Activated T-helper 1 cell treated with Interleukin-2 at 50 U/mL for 16 hours (primary cell): ENCODE data around the gene CEP104.

Source experiments
- DNase-seq: peaks from one replicate; pipeline ENCODE4 v3.0.0-alpha.2; 2020; ENCODE audit warnings: low read depth

Gene CEP104

DNA sequence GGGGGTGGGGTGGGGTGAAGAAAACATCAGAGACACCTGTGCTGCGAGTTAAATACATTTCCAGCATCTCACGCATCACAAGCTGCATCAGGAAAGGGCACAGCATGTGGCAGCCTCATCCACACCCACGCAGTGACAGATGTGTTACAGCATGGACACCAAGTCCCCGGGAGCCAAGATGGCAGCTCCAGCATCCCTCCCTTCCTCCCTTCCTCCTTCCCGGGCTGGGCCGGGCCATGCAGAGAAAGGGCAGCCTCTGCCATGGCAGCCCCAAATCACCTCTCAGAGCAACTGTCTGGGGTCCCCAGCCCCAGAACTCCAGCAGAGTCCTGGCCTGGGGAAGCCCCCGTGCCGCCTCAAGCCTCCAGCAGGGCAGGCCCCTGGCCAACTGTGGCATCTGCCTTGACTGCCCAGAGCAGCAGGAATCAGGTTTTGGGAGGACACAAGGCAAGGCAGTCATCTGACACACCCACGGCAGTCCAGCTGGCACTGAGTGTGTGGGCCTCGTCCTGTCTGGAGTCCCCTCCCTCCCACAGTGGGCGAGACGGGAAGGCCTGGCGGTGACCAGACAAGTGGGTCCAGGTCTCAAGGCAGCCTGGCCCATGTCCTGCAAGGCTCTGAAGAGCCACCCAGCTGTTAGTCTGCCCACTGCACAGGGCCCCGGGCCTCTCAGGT, 78.3 kb downstream of the CEP104 start:
- no peak for DNase-seq

DNA sequence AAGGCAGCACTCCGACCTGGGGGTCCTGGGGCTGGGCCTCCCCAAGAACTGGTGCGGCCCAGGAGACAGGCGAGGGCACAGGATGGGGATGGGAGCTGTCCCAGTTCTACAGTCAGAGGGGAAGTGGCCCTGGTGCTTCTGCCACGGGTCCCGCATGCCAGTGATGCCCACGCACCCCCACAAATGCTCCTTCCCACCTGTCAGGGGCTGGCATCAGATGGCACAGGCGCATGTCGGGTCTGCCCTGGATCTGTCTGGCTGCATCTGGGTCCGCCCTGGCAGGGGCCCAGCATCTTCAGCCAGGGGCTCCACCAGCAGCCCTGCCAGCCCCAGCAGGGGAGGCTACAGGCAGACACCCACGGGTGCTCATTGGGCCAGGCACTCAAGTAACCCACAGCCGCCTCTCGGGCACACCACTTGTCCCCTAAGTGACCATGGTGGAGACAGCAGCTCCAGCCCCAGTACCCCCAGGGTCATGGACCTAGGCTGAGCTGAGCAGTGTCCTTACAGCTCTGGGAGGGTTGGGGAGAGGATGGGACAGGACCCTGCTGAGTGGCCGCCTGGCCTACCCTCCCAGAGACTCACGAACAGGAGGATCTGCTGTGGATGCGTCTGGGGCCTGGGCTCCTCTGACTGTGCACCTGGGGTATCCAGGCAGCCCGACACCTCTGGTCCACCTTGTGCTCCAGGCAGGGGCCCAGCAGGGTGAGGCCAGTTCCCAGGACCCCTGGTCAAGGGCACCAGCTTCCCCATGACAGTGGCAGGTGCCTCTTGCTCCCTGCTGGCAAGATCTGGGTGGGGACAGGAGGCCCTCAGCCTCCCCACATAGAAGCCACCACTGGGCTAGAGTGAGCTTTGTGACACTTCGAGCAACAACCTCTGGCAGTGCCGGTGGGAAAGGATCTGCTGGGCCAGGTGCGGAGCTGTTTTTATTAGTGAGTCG, 79.1 kb downstream of the CEP104 start:
- DNase-seq: no peak

DNA sequence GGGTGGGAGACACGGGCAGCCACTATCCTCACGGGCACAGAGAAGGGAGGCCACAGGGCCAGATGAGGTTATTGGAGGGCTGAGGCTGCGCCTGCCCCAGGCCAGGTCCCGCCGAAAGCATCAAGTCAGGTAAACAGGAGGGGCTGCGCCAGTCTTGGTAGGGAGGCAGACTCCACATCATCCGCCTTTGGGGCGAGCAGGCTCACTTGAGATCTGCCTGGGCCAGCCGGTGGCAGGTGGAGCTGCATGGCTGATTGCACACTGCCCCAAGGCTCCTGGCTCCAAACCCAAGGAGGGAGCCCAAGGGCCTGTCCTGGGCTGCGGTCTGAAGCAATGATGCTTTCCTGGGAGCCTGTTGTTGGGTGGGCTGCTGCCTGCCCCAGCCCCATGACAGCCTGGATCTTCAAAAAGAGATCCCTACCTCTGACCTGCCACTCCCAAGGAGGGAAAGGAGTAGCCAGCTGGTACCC, 79.9 kb downstream of the CEP104 start:
- DNase-seq: no peak

DNA sequence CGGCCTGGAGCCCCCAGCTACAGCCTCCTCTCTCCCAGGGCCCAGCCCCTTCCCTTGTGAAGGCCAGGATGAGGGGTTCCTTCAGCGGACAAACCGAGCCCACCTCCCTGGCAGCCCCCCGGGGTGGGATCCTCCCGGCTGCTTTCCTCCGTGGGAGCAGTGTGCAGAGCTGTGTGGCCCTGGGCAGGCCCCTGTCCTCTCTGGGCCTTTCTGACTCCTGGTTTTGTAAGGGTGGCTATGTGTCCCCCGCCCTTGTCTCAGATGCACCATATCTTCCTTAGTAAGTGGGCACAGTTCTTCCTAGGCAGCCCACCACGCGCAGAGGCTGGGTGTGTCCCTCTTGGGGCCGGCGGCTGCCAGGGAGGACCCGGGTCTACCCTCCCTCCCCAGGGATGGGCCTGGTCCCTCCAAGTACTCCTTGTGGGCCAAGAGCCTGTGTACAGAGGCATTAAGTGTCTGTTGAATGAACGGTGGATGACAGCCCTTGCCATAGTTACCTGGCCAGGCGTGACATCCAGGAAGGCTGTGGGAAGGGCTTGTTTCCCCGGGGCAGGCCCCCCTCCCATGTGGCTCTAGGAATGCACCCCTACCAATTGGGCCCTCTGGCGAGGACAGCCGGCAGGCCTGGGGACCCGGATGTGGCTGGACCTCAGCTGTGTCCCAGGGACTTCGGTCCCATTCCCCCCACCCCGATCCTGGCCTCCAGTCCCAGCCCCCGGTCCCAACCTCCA, 80.6 kb downstream of the CEP104 start:
- no peak for DNase-seq

DNA sequence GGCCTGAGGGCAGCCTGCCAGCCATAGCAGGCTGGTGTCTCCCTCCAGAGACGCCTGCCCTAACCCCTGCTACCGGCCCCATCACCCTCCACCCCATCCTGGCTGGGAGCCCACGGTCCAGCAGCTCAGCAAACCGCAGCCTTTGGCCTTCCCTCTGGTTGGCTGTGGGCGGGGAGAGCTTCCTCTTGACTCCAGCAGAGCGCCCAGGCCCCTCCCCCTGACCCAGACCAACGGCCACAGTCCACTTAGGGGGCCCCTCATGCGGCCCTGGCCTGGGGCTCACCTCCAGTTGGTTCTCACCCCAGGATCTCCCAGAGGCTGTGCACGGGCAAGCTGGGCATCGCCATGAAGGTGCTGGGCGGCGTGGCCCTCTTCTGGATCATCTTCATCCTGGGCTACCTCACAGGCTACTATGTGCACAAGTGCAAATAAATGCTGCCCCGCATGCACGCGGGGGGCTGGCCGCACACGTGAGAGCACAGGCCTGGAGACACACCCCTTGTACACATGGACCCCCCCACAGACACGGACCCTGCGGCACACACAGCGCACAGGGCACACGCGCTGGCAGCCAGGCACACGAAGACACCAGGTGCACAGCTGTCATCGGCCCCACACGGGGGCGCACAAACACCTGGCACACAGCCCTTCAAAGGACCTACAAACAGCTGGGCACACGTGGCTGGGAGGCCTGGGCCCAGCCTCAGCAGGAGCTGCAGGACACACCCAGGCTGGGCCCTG, 81.4 kb downstream of the CEP104 start:
- peak; percentile 32 for DNase-seq

DNA sequence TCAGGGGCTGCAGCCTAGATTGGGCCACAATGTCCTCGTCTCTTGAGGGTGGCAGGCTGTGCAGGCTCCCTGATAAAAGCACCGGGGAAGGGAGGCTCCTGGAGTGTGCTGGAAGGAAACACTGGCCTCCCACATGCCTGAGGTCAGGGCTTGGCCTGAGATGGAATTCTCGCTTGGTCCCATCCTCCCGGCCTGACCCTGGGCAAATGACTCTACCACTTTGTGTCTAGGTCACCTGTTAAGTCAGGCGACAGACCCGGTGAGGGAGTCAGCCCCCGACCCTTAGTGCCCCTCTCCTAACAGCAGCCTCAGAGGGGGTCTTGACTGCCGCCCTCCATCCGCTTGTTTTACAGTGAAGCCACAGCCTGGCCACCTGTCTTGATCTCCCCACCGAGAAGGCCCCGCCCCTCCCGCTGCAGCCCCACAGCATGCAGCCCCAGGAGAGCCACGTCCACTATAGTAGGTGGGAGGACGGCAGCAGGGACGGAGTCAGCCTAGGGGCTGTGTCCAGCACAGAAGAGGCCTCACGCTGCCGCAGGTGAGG, 82.0 kb downstream of the CEP104 start:
- DNase-seq: no peak

DNA sequence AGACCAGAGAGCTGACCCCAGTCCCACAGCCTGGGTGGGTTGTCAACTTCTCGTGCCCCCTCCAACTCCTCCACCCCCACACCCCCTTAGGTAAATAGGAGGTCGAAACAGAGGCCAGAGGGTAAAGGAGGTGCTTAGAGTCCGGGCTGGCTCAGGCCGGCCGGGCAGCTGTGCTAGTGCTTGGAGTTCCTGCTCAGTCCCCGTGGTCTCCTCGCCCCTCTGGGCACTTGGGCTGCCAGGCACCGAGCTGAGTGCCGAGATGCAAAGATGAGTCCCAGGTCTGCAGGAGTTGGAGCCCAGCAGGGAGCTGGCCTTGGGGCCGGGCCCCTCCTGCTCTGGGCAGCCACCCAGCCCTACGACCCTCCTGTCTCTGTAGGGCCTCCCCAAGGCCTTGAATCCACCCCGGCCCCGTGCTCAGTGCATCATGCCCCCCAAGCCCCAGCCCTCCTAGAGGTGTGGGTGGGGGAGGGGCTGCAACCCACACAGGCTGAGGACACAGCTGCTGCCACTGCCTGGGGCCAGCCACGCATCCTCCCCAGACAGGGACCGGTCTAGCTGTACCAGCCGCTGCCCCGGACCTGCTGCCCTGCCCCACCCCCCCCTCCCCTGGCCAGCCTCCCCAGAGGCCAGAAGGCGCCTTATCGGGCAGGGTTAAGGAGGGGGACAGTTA, 82.6 kb downstream of the CEP104 start:
- no peak for DNase-seq

DNA sequence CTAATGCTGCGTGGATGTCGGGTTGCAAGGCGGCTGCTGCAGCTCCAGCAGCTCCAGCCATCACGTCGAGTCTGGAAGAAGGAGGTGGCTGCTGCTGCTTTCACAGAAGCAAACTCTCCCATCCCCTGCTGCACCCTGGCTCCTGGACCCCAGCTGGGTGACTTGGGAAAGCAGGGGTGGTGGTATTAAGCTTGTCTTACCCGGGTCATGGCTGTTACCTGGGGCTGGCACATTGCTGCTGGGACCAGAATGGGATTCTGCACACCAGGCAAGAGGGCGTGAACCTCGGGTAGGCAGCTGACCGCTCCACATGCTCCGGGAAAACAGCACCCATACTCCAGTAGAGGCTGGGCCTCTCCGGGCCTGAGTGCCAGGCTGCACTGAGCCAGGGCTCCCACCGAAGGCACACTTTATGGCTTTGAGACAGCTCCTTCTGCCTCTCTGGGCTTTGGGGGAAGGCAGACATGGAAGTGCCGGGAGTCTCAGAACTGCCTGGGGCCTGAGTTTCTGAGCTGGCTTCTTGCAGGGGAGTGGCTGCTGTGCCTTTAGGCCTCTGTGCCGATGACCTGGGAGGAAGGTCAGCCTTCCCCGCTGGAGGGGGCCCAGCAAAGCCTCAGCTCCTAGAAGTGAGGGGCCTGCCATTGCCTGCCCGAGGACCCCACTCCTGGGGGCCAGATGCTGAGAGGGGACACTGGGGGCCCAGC, 83.3 kb downstream of the CEP104 start:
- no peak for DNase-seq

DNA sequence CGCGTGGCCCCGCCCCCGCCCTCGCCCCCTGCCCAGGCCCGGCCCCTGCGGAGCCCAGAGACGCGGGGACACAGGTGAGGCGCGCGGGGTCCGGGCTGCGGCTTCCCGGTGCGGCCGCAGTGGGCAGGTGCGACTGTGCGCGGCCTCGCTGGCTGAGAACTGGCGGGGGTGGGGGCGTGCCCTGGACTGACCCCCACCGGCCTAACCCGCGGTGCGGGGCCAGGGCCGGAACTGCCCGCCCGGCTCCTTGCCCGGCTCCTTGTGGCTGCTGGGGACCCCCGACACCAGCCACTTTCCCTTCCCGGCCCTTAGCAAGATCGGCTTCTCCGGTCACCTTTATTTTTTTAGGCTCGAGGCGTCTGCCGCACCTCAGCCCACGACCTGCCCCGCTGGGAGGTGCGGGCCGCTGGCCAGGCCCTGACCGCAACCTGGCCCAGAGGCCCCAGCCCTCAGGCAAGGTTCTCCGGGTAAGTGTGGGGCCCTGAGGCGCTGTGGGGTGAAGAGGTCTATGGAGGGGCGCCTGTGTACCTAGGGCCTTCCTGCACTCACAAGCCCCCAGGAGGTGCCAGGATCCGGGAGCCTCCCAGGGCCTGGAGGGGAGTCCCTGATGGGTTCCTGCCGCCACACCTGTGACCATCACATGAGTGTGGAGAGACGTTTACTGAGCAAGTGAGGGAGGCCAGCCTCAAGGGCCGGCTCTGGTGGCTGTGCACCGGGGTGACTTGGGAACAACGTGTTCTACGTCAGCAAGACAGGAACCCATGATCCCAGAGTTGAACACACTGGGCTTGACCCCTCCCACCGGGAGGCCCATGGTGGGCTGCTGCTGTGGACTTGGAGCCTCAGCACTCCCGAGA, 84.1 kb downstream of the CEP104 start, which contains the start of gene SMIM1:
Gene SMIM1, plus strand, starts transcription at position 35 of the 857 bp plus-strand sequence. CDS start 2,625 bp downstream, outside the sequence.
- no peak for DNase-seq

DNA sequence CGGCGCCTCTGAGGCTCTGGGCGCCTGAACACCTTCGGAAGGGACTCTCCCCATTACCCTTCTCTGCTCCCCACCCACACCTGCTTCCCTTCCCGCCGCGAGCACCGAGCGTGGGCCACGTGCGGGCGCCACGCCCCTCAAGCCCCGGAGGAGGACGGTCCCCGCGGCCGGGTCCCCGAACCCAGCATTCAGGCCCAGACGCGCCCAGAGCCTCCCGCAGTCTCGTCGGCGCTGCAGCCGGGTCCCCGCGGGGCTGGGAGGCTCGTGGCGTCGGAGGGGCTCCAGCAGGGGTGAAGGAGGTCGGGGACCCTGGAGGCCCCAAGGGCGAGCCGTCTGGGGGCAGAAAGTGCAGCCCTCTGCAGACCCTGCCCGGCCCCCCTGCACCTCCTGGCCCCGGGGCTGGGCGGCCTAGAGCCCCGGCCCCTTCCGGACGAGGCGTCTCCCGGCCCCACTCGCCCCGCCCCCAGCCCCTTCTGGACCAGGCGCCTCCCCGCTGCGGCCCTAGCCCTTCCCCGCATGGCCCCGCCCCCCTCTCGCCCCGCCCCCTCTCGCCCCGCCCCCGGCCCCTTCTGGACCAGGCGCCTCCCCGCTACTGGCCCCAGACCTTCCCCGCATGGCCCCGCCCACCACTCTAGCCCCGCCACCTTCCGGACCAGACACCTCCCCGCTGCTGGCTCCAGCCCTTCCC, 84.8 kb downstream of the CEP104 start:
- DNase-seq: peak; percentile 81

DNA sequence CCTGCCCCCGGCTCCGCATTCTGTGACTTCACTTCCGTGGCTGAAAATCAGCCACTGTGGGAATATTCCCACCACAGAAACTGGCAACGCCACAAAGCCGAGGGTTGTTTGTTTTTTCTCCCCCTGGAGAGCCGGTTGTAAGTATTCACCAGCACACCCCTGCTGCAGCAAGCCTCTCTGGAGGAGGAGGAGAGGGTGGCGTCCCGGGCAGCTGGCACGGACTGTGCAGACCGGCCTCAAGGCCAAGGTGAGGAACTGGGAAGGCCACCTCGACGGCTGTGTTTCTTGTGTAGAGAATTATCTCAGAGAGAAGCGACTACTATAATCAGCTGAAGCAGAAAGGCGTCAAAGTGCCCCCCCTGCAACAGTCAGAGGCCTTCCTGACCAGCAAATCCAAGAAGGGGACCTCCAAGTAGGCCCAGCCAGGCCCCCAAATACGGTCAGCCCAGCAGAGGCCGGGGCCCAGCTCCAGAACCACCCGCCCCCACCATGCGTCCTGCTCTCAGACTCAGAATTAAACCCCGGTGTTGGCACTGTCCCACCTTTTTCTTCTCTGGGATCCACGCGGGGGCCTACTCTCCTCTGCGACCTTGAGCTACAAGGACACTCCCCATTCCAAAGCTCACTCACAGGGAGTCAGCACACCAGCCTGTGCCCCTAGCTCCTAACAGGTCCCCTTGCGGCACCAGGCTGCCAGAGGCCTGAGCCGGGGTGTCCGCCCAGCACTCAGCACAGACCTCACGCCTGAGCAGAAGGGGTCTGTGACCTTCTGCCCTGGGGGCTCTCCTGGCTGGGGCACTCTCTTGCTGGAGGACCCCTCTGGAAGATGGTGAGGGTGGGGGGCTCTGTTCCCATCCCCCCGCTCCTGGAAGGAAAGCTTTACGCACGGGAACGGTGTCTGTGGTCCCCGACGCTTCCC, 85.6 kb downstream of the CEP104 start:
- DNase-seq: no peak

DNA sequence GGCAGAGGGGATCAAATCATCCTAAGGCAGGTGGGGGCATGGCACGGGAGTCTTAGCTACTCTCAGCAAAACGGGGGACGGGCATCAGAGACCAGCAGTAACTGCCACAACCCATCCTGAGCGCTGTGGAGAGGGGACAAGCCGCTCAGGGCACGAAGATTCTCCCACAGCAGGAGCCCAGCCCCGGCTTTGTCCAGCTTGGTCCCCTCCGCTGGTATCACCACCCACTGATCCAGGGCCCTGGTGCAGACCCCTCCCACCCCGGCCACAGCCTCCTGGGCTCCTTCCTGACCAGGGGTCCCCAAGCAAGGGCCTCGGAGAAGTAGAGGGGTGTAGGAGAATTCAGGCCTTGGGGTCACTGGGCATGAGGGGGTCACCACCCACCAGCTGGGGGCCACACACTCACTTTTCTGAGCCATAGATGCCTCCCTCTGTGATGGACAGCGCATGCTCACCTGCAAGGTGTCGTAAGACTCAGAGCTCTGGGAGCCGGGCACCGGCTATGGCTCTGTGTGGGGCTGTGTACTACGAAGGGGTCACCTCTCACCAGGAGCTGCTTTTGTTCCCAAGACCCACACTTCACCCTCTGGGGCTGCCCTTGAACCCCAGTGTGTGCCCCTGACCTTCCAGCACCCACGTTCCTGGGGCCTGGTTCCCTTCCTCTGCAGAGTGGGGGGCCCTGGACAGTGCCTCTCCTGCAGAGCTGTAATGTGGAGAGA, 86.8 kb downstream of the CEP104 start:
- no peak for DNase-seq

DNA sequence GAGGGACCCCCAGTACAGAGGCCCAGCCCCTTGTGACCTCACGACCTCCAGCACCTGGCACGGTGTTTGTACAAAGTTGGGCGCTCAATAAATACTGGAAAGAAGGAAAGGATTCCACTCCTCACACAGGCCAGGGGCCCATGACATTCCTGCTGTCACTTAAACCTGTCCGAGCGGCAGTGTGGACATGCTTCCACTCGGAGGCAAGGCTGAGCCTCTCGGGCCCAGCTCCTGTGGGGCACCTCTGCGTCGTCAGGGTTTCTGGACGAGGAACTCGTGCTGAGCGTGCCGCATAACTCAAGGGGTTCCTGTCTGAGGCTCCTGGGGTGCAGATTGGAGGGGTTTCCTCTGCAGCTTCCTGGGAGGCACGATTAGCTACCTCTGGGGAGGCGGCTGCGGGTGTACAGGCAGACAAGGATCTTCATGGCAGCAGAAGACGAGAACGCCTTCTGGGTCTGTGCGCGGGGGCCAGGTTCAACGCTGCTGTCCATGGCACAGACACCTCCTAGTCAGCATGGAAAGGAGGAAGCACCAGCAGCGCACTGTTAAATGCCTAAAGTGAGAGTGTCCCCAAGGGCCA, 88.1 kb downstream of the CEP104 start:
- no peak for DNase-seq

DNA sequence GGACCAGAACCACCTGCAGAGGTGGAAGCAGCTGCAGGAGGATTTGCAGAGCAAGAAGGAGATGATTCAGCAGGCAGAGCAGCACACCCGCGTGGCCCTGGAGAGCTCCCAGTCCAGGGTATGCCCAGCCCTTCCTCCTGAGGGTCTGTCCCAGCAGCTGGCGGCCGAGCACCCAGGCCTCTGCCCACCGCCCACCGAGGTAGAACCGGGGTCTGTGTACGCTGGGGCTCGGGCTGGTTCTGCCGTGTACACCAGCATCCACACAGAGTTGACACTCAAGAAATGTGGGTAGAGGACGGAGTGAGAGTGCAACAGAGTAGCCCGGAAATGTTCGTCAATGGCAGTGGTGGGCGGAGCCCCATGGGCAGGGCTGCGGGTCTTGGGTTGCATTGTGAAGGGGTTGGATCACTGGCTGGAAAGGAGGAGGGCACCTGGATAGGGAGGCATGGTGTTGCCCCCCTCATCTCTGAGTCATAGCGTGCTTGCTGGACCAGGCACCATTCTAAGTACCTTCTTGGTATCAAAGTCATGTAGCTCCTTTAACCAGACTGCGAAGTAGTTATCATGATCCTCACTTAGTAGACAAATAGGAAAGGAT, 89.6 kb downstream of the CEP104 start:
- no peak for DNase-seq

DNA sequence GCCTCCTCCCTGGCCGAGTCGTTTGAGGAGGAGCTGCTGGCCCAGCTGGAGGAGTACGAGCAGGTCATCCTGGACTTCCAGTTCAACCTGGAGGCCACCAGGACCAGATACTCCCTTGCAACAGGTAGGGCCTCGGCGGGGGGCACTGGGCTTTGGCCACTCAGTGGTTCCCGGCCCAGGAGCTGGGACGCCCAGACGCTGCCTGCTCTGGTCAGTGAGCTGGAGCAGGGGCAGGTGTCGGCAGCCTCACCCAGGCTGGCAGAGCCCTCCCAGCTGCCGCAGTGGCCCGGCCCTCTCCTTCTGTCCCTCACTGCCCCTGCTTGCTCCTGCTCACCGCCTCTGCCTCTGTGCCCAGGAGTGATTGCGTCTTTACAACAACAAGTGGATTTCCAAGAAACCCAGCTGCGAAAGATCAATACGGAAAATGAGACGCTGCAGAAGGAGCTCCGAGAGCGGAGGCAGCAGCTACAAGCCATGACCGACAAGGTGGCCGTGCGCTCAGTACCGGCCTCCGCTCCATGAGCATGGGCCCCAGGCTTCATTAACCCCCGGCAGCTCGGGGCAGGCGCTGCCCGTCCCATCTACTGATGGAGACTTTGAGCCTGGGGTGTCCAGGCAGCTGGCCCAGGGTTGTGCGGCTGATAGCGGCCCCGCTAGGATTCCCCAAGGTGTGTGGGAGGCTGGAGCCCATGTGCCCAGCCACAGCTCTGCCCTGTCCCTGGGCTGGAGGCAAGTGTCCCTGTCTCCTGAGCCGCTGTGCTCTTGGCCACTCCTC, 93.5 kb downstream of the CEP104 start:
- no peak for DNase-seq
